HepG2 (cell line): ENCODE data around the gene UBC. TPM values are rescaled to one million over a fixed set of nuclear protein-coding genes. Genes with fewer than 3 reads are reported as not detected.
A peak's percentile ranks its signal among the peaks of the same experiment; 100 is the strongest.

Experiments used
- CC2D1A ChIP-seq: sonication (generic); formaldehyde crosslinking; IDR thresholded peaks from 2 replicates; pipeline ENCODE4 v1.8.1; 2023; ENCODE audit warnings: mild to moderate bottlenecking, missing genetic modification reagents
- CHD2 ChIP-seq: IDR thresholded peaks from 2 replicates; pipeline ENCODE4 v1.6.1; 2011; ENCODE audit warnings: low read depth, low read length, improper control_type of control experiment
- DR1 ChIP-seq: sonication (generic); formaldehyde crosslinking; IDR thresholded peaks from 2 replicates; pipeline ENCODE4 v1.8.0; 2021; ENCODE audit warnings: mild to moderate bottlenecking, missing genetic modification reagents, inconsistent platforms
- FOXA1 ChIP-seq, 2 experiments: fragments of 450-650 bp in 1 of 2; sonication (generic) in 1 of 2; formaldehyde crosslinking in 1 of 2; IDR thresholded peaks; 2 replicates each; pipeline versions ENCODE4 v1.4.0 to v1.6.1; 2016 to 2020; ENCODE audit warnings: missing genetic modification reagents in 1 of 2
- HMG20A ChIP-seq: IDR thresholded peaks from 2 replicates; pipeline ENCODE4 v1.6.1; 2016; ENCODE audit warnings: borderline replicate concordance
- HOXA3 ChIP-seq: sonication (generic); formaldehyde crosslinking; IDR thresholded peaks from 2 replicates; pipeline ENCODE4 v1.5.0; 2020; ENCODE audit warnings: missing genetic modification reagents
- ISX ChIP-seq: sonication (generic); formaldehyde crosslinking; conservative IDR thresholded peaks from 2 replicates; pipeline ENCODE4 v1.5.0; 2020; ENCODE audit warnings: missing genetic modification reagents
- LCORL ChIP-seq, 2 experiments: fragments of 450-650 bp in 1 of 2; sonication (generic) in 1 of 2; formaldehyde crosslinking in 1 of 2; IDR thresholded peaks; 2 replicates each; pipeline versions ENCODE4 v1.5.0 to v1.6.1; 2017 to 2020; ENCODE audit warnings: antibody characterized with exemption in 1 of 2, missing genetic modification reagents in 1 of 2
- NR2C2 ChIP-seq: sonication (generic); formaldehyde crosslinking; IDR thresholded peaks from 2 replicates; pipeline ENCODE4 v1.4.0; 2020; ENCODE audit warnings: missing genetic modification reagents, mild to moderate bottlenecking, moderate library complexity, borderline replicate concordance
- RFXAP ChIP-seq: sonication (generic); formaldehyde crosslinking; IDR thresholded peaks from 2 replicates; pipeline ENCODE4 v1.4.0; 2020; ENCODE audit warnings: missing genetic modification reagents, borderline replicate concordance
- SIX1 ChIP-seq: sonication (generic); formaldehyde crosslinking; IDR thresholded peaks from 2 replicates; pipeline ENCODE4 v1.4.0; 2020; ENCODE audit warnings: missing genetic modification reagents, borderline replicate concordance
- TOPORS ChIP-seq: sonication (generic); formaldehyde crosslinking; IDR thresholded peaks from 2 replicates; pipeline ENCODE4 v1.8.0; 2023; ENCODE audit warnings: mild to moderate bottlenecking, missing genetic modification reagents
- U2AF2 ChIP-seq: fragments of 200-400 bp; formaldehyde crosslinking; IDR thresholded peaks from 2 replicates; pipeline ENCODE4 v1.6.1; 2017; ENCODE audit warnings: low read depth, mild to moderate bottlenecking, low read length
- YEATS2 ChIP-seq: sonication (generic); formaldehyde crosslinking; IDR thresholded peaks from 2 replicates; pipeline ENCODE4 v1.4.0; 2020; ENCODE audit warnings: missing genetic modification reagents, borderline replicate concordance
- ZFY ChIP-seq: sonication (generic); formaldehyde crosslinking; IDR thresholded peaks from 2 replicates; pipeline ENCODE4 v1.4.0; 2020; ENCODE audit warnings: missing genetic modification reagents
- ZMYM2 ChIP-seq: sonication (generic); formaldehyde crosslinking; IDR thresholded peaks from 2 replicates; pipeline ENCODE4 v1.8.0; 2022; ENCODE audit warnings: mild to moderate bottlenecking, missing genetic modification reagents
- ZNF768 ChIP-seq: sonication (generic); formaldehyde crosslinking; IDR thresholded peaks from 2 replicates; pipeline ENCODE4 v1.4.0; 2020; ENCODE audit warnings: missing genetic modification reagents
- polyA plus RNA-seq, 8 experiments: library from polyadenylated mRNA; depleted of rRNA in 3 of 8; stranded (reverse) in 7 of 8; unstranded in 1 of 8; fragments of >200 nt; fragmentation: Illumina TruSeq in 4 of 8; extraction: Trizol in 4 of 8; gene quantifications; 2 replicates each; pipeline versions ENCODE4 v1.2.1 to v1.2.3, GENCODE V29; 2011 to 2016; ENCODE audit warnings: low read depth in 4 of 8, missing spikeins in 1 of 8, mixed read lengths in 1 of 8; ENCODE audit not compliant: insufficient read depth in 1 of 8
- total RNA-seq, 5 experiments: library from RNA; depleted of rRNA; stranded (reverse); fragments of >200 nt; fragmentation: Illumina TruSeq; extraction: Trizol; gene quantifications; 2 replicates each; pipeline ENCODE4 v1.2.3, GENCODE V29; 2016; ENCODE audit warnings: low read depth in 1 of 5
- TF ChIP-seq, protein P1 (sequence below): sonication (generic); formaldehyde crosslinking; IDR thresholded peaks from 2 replicates; pipeline ENCODE4 v1.4.0; 2020; ENCODE audit warnings: missing genetic modification reagents
- TF ChIP-seq, protein P2 (sequence below), 2 experiments: sonication (generic) in 1 of 2; formaldehyde crosslinking in 1 of 2; IDR thresholded peaks; 2 replicates each; pipeline versions ENCODE4 v1.6.1 to v1.9.0; 2014 to 2022; ENCODE audit warnings: antibody characterized with exemption in 1 of 2, borderline replicate concordance in 1 of 2, inconsistent platforms in 1 of 2, low read depth in 1 of 2, missing genetic modification reagents in 1 of 2

UBC gene
- total and polyA plus RNA-seq, 2 of the 13 experiments (the other 11 are each of a cell fraction or from before 2014, with no cell fraction given): 805 to 1,432 TPM

DNA sequence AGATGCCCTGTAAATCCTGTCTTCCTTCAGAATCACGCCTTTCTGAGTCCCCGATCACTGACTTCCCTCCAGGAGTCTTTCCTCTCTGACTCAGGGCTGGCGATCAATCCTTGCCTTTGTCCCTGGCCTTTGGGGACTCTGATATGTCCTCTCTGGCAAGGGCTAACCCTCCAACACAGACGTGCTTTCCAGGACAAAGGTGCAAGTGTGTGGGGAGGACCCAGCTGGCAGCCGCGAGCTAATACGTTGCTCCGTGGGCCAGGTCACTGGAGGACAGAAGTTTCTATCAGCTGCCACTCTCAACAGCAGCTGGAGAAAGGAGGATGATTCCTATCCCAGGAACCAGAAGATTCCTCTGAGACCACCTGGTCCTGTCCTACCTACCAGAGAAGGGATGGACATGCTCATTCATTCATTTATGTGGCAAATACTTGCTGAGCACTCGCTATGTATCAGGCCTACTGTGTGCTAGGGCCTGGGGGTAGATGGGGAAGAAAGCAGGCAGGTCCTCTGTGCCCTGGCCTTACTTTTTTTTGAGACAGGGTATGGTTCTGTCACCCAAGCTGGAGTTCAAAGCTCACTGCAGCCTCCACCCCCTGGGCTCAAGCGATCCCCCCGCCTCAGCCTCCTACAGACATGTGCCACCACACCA, 42.3 kb downstream of the UBC start (continued):
- TF ChIP-seq, protein P1, sequence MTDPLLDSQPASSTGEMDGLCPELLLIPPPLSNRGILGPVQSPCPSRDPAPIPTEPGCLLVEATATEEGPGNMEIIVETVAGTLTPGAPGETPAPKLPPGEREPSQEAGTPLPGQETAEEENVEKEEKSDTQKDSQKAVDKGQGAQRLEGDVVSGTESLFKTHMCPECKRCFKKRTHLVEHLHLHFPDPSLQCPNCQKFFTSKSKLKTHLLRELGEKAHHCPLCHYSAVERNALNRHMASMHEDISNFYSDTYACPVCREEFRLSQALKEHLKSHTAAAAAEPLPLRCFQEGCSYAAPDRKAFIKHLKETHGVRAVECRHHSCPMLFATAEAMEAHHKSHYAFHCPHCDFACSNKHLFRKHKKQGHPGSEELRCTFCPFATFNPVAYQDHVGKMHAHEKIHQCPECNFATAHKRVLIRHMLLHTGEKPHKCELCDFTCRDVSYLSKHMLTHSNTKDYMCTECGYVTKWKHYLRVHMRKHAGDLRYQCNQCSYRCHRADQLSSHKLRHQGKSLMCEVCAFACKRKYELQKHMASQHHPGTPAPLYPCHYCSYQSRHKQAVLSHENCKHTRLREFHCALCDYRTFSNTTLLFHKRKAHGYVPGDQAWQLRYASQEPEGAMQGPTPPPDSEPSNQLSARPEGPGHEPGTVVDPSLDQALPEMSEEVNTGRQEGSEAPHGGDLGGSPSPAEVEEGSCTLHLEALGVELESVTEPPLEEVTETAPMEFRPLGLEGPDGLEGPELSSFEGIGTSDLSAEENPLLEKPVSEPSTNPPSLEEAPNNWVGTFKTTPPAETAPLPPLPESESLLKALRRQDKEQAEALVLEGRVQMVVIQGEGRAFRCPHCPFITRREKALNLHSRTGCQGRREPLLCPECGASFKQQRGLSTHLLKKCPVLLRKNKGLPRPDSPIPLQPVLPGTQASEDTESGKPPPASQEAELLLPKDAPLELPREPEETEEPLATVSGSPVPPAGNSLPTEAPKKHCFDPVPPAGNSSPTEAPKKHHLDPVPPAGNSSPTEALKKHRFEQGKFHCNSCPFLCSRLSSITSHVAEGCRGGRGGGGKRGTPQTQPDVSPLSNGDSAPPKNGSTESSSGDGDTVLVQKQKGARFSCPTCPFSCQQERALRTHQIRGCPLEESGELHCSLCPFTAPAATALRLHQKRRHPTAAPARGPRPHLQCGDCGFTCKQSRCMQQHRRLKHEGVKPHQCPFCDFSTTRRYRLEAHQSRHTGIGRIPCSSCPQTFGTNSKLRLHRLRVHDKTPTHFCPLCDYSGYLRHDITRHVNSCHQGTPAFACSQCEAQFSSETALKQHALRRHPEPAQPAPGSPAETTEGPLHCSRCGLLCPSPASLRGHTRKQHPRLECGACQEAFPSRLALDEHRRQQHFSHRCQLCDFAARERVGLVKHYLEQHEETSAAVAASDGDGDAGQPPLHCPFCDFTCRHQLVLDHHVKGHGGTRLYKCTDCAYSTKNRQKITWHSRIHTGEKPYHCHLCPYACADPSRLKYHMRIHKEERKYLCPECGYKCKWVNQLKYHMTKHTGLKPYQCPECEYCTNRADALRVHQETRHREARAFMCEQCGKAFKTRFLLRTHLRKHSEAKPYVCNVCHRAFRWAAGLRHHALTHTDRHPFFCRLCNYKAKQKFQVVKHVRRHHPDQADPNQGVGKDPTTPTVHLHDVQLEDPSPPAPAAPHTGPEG (CRISPR knock-in tag): no peak
- TF ChIP-seq ZMYM2 (CRISPR knock-in tag) (0 out of 2 replicates have a peak, but pooled peaks have one; percentile 45), ZFY (CRISPR knock-in tag) (no peak), CC2D1A (CRISPR knock-in tag) (0 out of 2 replicates have a peak, but pooled peaks have one; percentile 57), HMG20A (CRISPR knock-in tag) (no peak), FOXA1 (IDR thresholded peaks at IDR 0.05) (no peak), FOXA1 (CRISPR knock-in tag; IDR thresholded peaks at IDR 0.05) (no peak), YEATS2 (CRISPR knock-in tag) (no peak), NR2C2 (no peak), ZNF768 (CRISPR knock-in tag) (no peak), CHD2 (no peak), U2AF2 (no peak), TOPORS (CRISPR knock-in tag) (0 out of 2 replicates have a peak, but pooled peaks have one; percentile 47), HOXA3 (CRISPR knock-in tag) (no peak), ISX (CRISPR knock-in tag) (no peak), RFXAP (CRISPR knock-in tag) (no peak), DR1 (no peak), SIX1 (CRISPR knock-in tag) (no peak), LCORL (IDR thresholded peaks at IDR 0.05) (no peak), LCORL (CRISPR knock-in tag; IDR thresholded peaks at IDR 0.05) (no peak)
- TF ChIP-seq, protein P2, sequence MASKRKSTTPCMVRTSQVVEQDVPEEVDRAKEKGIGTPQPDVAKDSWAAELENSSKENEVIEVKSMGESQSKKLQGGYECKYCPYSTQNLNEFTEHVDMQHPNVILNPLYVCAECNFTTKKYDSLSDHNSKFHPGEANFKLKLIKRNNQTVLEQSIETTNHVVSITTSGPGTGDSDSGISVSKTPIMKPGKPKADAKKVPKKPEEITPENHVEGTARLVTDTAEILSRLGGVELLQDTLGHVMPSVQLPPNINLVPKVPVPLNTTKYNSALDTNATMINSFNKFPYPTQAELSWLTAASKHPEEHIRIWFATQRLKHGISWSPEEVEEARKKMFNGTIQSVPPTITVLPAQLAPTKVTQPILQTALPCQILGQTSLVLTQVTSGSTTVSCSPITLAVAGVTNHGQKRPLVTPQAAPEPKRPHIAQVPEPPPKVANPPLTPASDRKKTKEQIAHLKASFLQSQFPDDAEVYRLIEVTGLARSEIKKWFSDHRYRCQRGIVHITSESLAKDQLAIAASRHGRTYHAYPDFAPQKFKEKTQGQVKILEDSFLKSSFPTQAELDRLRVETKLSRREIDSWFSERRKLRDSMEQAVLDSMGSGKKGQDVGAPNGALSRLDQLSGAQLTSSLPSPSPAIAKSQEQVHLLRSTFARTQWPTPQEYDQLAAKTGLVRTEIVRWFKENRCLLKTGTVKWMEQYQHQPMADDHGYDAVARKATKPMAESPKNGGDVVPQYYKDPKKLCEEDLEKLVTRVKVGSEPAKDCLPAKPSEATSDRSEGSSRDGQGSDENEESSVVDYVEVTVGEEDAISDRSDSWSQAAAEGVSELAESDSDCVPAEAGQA (IDR thresholded peaks at IDR 0.05; ENCODE audit: low read depth): no peak
- TF ChIP-seq, protein P2 (CRISPR knock-in tag; IDR thresholded peaks at IDR 0.05; ENCODE audit: borderline replicate concordance): no peak
